Measurements from ENCODE around the gene PTPN11. TPM values are rescaled to one million over a fixed set of nuclear protein-coding genes. Genes with fewer than 3 reads are reported as not detected.

PTPN11 gene
- polyA plus RNA-seq, 1 donor from 2014 or later = 92.5 TPM

- Histone ChIP-seq H3K27ac (ENCODE audit: low read length) (no peak overlapping the region), H3K9me2 (ENCODE audit: insufficient read depth, low read length) (no peaks in the 10 kb centered on the region), H3K4me3 (ENCODE audit: low read length) (no peak overlapping the region), H4K20me1 (ENCODE audit: insufficient read depth) (no peaks in the 10 kb centered on the region), H3K4me2 (ENCODE audit: low read length) (no peak overlapping the region), H2AFZ (ENCODE audit: low read depth, low read length) (no peak overlapping the region), H3K9ac (ENCODE audit: low read length) (no peak overlapping the region), H3K27me3 (ENCODE audit: insufficient read depth, low read depth, low read length) (no peaks in the 10 kb centered on the region), H3F3A (ENCODE audit: insufficient read depth, low read length, poor library complexity, severe bottlenecking) (no peaks in the 10 kb centered on the region), H3K9me3 (ENCODE audit: low read length) (no peaks in the 10 kb centered on the region), H3K36me3 (ENCODE audit: insufficient read depth, low read length) (no peaks in the 10 kb centered on the region), H3K79me2 (replicated peaks; ENCODE audit: insufficient read depth, low read length) (no peaks in the 10 kb centered on the region)
- TF ChIP-seq CTCF (IDR thresholded peaks at IDR 0.05; ENCODE audit: poor library complexity, severe bottlenecking) = no peak
- no peak for TF ChIP-seq POLR2AphosphoS5 (IDR thresholded peaks at IDR 0.05)
- no peak for TF ChIP-seq MXI1 (conservative IDR thresholded peaks at IDR 0.05; ENCODE audit: poor library complexity, severe bottlenecking)
Measured at GRCh38 chr12:112538740-112539139, 120.0 kb downstream of the PTPN11 start.

GRCh38 chr12:112539221-112539620 is 120.5 kb downstream of the PTPN11 start:
- Histone ChIP-seq H3K4me2 (ENCODE audit: low read length) (no peak overlapping the region), H3K4me3 (ENCODE audit: low read length) (no peak overlapping the region), H2AFZ (ENCODE audit: low read depth, low read length) (no peak overlapping the region), H3K9ac (ENCODE audit: low read length) (no peak overlapping the region), H3K79me2 (replicated peaks; ENCODE audit: insufficient read depth, low read length) (no peaks in the 10 kb centered on the region), H3K27ac (ENCODE audit: low read length) (no peak overlapping the region), H3K36me3 (ENCODE audit: insufficient read depth, low read length) (no peaks in the 10 kb centered on the region), H3K9me3 (ENCODE audit: low read length) (no peaks in the 10 kb centered on the region), H3K27me3 (ENCODE audit: insufficient read depth, low read depth, low read length) (no peaks in the 10 kb centered on the region), H3K9me2 (ENCODE audit: insufficient read depth, low read length) (no peaks in the 10 kb centered on the region), H3F3A (ENCODE audit: insufficient read depth, low read length, poor library complexity, severe bottlenecking) (no peaks in the 10 kb centered on the region), H4K20me1 (ENCODE audit: insufficient read depth) (no peaks in the 10 kb centered on the region)
- TF ChIP-seq EP300 (conservative IDR thresholded peaks at IDR 0.05; ENCODE audit: poor library complexity, severe bottlenecking) = no peak
- TF ChIP-seq EZH2 (IDR thresholded peaks at IDR 0.05; ENCODE audit: borderline replicate concordance, insufficient read depth, low read length, poor library complexity, severe bottlenecking) = no peak
- TF ChIP-seq REST (IDR thresholded peaks at IDR 0.05; ENCODE audit: borderline replicate concordance) = no peak
- TF ChIP-seq MXI1 (conservative IDR thresholded peaks at IDR 0.05; ENCODE audit: poor library complexity, severe bottlenecking) = no peak
- peak; percentile 29 for TF ChIP-seq CTCF (IDR thresholded peaks at IDR 0.05; ENCODE audit: poor library complexity, severe bottlenecking)
- TF ChIP-seq TAF1 (IDR thresholded peaks at IDR 0.05; ENCODE audit: low read depth) = no peak
- peak; percentile 22 for TF ChIP-seq SMC3 (conservative IDR thresholded peaks at IDR 0.05; ENCODE audit: poor library complexity)
- no peak for TF ChIP-seq RAD21 (conservative IDR thresholded peaks at IDR 0.05)
